ENCODE results near the gene SLC4A5. TPM values are rescaled to one million over a fixed set of nuclear protein-coding genes. Genes with fewer than 3 reads are reported as not detected.
"Not testable (repeated sequence)": the region's sequence is repeated elsewhere in the genome, so short reads cannot be mapped to it uniquely, and the experiment has no call there.

SLC4A5 gene
- polyA plus RNA-seq, 3 donors: 1.4 to 2.2 (median 2.2) TPM

DNA sequence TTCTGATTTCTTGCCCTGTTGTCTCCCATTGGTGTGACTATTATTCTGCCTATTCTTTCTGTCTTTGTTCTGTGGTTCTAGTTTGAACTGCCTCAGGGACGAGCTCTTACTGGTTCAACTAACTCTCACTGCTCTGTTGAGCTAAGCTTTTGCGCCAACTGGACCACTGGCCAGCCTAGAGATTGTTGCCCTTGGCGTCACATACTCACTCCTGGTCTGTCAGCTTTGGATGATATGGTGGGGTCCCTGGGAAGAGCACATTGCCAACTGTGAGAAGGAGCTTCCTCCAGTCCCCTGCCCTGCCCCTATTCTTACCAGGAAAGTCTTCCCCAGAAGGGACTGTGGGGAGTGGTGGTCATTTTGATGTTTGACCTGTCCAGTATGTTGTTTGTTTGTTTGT lies 138.8 kb downstream of the SLC4A5 start:
- no peak for DNase-seq (ENCODE audit: low read depth in 3 of 3, low spot score in 2 of 3)

- DNase-seq (ENCODE audit: low read depth in 3 of 3, low spot score in 2 of 3): no peak
These were observed 141.6 kb downstream of the SLC4A5 start for GRCh38 chr2:74201596-74201995.

DNA sequence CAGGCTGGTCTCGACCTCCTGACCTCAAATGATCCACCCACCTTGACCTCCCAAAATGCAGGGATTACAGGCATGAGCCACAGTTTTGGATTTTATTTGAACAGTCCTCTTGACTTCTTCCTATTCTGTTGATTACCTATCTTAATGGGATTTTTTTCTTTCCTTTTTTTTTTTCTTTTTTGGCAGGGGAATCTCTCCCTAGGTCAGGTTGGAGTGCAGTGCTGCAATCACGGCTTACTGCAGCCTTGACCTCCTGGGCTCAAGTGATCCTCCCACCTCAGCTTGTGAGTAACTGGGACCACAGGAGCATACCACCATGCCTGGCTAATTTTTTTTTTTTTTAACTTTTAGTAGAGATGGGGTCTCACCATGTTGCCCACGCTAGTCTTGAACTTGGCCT lies 142.0 kb downstream of the SLC4A5 start:
- no peak for DNase-seq (ENCODE audit: low read depth in 3 of 3, low spot score in 2 of 3)

DNA sequence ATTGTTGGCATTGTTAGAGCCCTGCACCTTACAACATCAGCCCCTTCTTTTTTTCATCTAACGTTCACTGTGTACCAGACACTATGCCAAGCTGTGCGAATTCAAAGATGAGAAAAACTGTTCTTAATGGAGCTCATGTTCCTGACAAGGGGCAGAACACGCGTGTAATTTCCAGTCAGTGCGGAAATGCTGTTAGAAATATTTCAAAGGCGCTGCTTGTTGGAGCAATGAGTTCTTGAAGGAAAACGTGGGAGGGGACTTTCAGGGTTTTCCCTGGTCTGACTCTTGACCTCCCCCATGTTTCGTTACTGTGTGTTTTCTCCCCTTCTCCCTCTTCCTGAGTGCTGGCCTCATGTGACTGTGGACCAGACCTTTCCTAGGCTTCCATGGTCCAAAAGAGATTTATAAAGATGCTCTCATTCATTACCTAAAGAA lies 143.3 kb downstream of the SLC4A5 start:
- DNase-seq (ENCODE audit: low read depth in 3 of 3, low spot score in 2 of 3): no peak

GRCh38 chr2:74199275-74199701 lies 143.9 kb downstream of the SLC4A5 start:
- no peak for DNase-seq (ENCODE audit: low read depth in 3 of 3, low spot score in 2 of 3)

DNA sequence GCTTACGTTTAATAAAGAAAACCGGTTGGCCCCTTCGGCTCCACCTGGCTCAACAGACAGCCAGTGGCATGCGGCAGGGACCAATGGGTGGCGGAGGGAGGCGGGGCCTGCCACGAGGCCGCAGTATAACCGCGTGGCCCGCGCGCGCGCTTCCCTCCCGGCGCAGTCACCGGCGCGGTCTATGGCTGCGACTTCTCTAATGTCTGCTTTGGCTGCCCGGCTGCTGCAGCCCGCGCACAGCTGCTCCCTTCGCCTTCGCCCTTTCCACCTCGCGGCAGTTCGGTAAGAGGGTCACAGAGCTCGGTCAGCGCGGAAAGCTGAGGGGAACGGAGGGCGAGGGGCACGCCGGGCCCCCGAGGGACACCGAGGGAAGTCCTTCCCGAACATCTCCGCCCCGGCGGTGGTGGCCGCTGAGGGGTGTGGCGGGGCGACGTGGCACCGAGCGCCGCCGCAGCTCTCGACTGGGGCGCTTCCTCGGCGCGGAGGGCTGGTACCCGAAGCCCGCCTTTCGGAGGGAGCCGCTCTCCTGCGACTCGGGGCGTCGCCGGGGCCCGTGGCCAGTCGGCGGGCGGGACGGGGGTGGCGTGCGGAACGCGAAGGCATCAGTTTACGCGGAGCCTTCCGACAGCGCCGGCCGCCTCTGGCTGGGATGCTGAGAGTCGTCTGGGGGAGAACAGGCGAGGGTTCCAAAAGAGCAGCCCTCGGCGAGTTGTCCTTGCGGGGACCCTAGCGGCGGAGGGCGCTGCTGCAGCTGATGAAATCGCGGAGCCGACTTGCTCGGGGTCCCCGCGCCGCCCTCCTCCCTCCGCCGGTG lies 144.5 kb downstream of the SLC4A5 start, which contains the start of gene MTHFD2:
MTHFD2 (plus strand) TSS at position 155 of the 814 bp plus-strand sequence; CDS start at position 182, 27 bp downstream.
- DNase-seq (ENCODE audit: low read depth in 3 of 3, low spot score in 2 of 3): peak; percentile 61 to 80 (median 70)

- no peak for DNase-seq (ENCODE audit: low read depth in 3 of 3, low spot score in 2 of 3)
These were observed 145.2 kb downstream of the SLC4A5 start for GRCh38 chr2:74198023-74198460.

GRCh38 chr2:74197049-74197448 lies 146.2 kb downstream of the SLC4A5 start:
- no peak for DNase-seq (ENCODE audit: low read depth in 3 of 3, low spot score in 2 of 3)

GRCh38 chr2:74194799-74195198 lies 148.4 kb downstream of the SLC4A5 start:
- DNase-seq (ENCODE audit: low read depth in 3 of 3, low spot score in 2 of 3): no peak

- DNase-seq (ENCODE audit: low read depth in 3 of 3, low spot score in 2 of 3): no peak
These were observed 151.4 kb downstream of the SLC4A5 start for GRCh38 chr2:74191596-74192380.

DNA sequence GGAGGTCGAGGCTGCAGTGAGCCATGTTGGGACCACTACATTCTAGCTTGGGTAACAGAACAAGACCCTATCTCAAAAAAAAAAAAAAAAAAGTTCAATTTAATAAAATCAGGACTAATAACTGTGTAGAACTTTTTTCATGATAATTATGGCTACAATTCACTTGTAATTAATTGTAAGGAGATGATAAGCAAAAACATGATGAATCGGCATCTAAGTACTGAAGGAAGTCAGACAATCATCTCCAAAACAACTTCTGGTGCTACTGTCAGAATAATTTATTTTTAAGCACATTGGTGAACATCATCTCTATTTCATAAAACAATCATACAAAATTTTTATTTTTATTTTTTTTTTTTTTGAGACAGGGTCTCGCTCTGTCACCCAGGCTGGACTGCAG lies 154.5 kb downstream of the SLC4A5 start:
- no peak for DNase-seq (ENCODE audit: low read depth in 3 of 3, low spot score in 2 of 3)

DNA sequence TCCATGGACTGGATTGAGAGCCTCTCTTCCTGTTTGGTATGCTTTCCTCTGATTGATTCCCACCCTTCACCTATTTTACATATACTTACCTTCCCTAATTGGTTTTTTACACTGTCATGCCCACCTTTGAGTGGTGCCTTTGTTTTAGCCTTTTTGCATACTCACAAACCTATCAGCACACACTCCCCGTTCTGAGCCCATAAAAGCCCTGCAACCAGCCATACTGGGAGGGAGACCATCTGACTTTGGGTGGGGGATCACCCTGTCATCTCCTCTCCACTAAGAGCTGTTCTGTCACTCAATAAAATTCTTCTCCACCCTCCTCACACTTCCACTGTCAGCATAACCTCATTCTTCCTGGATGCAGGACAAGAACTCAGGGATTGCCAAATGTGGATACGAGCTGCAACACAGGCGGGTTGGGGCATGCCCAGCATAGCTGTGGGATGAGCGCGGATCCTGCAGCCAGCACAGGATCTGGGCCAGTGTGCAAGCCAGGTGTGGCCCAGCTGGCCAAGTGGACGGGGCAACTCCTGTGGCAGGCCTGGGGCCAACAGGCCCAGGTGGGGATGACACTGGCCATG lies 155.1 kb downstream of the SLC4A5 start:
- no peak for DNase-seq (ENCODE audit: low read depth in 3 of 3, low spot score in 2 of 3)

- not testable (repeated sequence) for DNase-seq (ENCODE audit: low read depth in 3 of 3, low spot score in 2 of 3)
These were observed 156.5 kb downstream of the SLC4A5 start for GRCh38 chr2:74186706-74187105.

DNA sequence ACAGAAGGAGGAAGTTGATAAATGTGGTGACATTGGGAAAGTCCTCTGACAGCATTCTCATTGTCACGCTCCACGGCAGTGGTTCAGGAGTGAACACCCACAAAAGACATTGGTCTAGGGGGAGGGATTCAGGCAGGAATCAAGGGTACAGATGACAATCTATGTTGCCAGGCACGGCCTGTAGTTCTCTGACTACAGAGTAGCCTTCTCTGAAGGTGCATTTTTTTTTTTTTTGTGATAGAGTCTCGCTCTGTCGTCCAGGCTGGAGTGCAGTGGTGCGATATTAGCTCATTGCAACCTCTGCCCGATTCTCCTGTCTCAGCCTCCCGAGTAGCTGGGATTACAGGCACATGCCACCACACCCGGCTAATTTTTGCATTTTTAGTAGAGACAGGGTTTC lies 157.2 kb downstream of the SLC4A5 start:
- no peak for DNase-seq (ENCODE audit: low read depth in 3 of 3, low spot score in 2 of 3)

DNA sequence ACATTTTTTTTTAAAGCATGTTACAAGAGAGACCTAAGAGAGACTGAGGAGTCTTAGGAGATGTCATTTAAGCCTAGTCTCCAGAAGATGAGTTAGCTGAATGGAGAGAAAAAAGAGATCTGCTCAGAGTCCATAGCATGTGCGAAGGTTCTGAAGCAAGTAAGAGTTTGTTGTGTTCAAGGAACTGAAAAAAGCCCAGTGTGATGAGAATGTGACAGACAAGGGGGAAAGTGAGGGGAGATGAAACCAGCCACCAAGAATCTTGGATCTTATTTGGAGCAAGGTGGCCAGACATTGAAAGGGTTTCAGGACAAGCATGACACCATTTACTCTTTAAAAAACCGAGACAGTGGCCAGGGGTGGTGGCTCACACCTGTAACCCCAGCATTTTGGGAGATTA lies 159.3 kb downstream of the SLC4A5 start:
- DNase-seq (ENCODE audit: low read depth in 3 of 3, low spot score in 2 of 3): no peak

- DNase-seq (ENCODE audit: low read depth in 3 of 3, low spot score in 2 of 3): no peak
These were observed 161.5 kb downstream of the SLC4A5 start for GRCh38 chr2:74181739-74182138.

DNA sequence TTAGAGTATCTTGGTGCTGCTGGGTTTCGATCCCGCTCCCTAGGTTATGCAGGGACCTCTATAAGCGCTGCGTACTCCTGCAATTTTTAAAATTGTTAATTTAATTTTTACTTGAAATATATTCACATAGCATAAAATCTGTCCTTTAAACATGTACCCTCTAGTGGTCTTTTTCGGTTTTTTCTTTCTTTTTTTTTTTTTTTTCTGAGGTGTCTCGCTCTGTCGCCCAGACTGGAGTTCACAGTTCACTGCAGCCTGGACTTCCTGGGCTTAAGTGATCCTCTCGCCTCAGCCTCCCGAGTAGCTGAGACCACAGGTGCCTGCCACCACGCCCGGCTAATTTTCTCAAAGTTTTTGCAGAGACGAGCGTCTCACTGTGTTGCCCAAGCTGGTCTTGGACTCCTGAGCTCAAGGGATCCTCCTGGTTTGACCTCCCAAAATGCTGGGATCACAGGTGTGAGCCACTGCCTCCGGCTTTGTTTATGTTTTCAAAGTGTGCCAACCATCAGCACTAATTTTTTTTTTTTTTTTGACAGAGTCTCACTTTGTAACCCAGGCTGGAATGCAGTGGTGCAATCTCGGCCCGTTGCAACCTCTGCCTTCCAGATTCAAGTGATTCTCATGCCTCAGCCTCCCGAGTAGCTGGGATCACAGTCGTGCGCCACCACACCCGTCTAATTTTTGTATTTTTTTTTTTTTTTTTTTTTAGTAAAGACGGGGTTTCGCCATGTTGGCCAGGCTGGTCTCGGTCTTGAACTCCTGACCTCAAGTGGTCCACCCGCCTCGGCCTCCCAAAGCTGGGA lies 164.0 kb downstream of the SLC4A5 start:
- no peak for DNase-seq (ENCODE audit: low read depth in 3 of 3, low spot score in 2 of 3)

DNA sequence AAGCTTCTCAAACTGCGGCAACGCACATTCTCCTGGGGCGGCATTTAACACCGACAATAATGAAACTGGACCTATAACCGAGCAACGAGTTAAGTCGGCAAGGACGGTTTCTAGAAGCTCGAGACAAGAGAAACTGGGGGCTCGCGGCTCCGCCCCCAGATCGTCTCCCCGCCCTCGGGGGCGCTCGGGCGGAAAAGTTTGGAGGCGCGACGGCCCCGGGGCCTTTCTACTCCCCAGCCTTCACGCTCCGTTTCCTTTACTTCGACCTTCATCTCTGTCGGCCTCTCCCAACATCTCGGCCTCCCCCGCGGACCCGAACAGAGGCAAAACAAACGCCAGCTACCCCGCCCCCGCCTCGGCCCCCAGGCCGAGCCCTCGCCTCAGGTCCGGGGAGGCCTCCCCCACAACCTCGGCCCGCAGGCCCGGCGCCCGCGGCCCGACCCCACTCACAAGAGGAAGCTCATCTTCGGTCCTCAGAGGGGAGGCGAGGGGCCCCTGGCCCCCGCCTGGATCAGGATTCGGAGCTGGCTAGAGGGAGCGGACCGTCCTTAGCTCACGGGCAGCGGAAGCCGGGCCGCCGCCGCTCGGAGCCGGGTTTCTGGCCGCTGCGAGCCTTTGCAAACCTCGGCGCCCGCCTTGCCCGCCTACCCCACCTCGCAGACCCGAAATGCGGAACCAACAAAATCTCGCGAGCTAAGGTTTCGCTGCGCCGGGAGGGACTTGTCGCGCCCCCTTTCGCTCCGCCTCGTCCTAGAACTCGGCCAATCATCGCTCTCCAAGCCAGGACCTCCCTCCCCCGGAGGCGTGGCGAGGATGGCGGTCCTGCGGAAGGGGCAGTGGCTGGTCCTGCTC lies 164.8 kb downstream of the SLC4A5 start, which contains the start of gene MOB1A:
MOB1A (minus strand) TSS at position 669 of the 852 bp plus-strand sequence; CDS start at position 464, 205 bp downstream.
- DNase-seq (ENCODE audit: low read depth in 3 of 3, low spot score in 2 of 3): peak; percentile 89 to 99 (median 94)

DNA sequence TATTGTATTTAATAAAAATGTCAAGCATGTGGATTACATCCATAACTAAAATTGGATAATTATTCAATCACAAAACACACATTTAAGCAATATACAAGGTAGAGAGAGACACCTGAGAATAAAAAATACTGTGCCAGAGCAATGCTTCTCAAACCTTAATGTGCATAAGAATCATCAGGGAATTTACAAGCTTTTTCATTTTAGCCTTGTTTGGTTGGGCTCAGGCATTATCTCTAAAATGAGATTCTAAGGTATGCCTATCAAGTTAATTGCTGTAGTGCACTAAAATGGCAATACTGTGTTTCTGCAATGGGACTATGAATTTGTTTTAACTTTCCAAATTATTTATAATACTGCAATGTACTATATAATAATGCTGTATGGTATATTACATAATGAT lies 165.5 kb downstream of the SLC4A5 start:
- DNase-seq (ENCODE audit: low read depth in 3 of 3, low spot score in 2 of 3): no peak

All from right renal cortex interstitium (tissue), 3 donors.